Renal cortex interstitium (tissue), 11 donors: ENCODE data around the gene QPCT. TPM values are rescaled to one million over a fixed set of nuclear protein-coding genes. Genes with fewer than 3 reads are reported as not detected.
A peak's percentile ranks its signal among the peaks of the same experiment; 100 is the strongest.

Experiments used
- DNase-seq, 11 donors: peaks; one replicate each; pipeline ENCODE4 v3.0.0-alpha.2; 2013; ENCODE audit warnings: low read depth in 9 of 11, low spot score in 4 of 11; ENCODE audit errors: extremely low read depth in 1 of 11
- polyA plus RNA-seq, 3 donors: library from polyadenylated mRNA; unstranded; fragments of 120-200 nt; gene quantifications; one replicate each; pipeline ENCODE4 v1.2.1, GENCODE V29; 2013; ENCODE audit not compliant: insufficient read length in 3 of 3

Gene QPCT
- polyA plus RNA-seq, 3 donors, result 9.5 to 14.3 (median 14.3) TPM

- no peak for DNase-seq
Observed at GRCh38 chr2:37343537-37344434, 644 bp upstream of the QPCT start.

GRCh38 chr2:37348155-37348554, 3.7 kb downstream of the QPCT start:
- DNase-seq, result no peak

GRCh38 chr2:37349231-37349860, 4.9 kb downstream of the QPCT start:
- DNase-seq, result no peak

GRCh38 chr2:37350034-37350433, 5.6 kb downstream of the QPCT start:
- DNase-seq, result peak in 4 of 11 donors; percentile 33 to 70 (median 50)

- no peak for DNase-seq
Observed at GRCh38 chr2:37354531-37354930, 10.1 kb downstream of the QPCT start.

- no peak for DNase-seq
Observed at GRCh38 chr2:37355735-37356134, 11.3 kb downstream of the QPCT start.

- no peak for DNase-seq
Observed at GRCh38 chr2:37356299-37356698, 11.9 kb downstream of the QPCT start.

- DNase-seq, result no peak
Observed at GRCh38 chr2:37357069-37357468, 12.6 kb downstream of the QPCT start.

- no peak for DNase-seq
Observed at GRCh38 chr2:37357530-37357929, 13.1 kb downstream of the QPCT start.

GRCh38 chr2:37358466-37358865, 14.0 kb downstream of the QPCT start:
- no peak for DNase-seq

GRCh38 chr2:37361216-37361815, 16.9 kb downstream of the QPCT start:
- no peak for DNase-seq

GRCh38 chr2:37361994-37362698, 17.7 kb downstream of the QPCT start:
- no peak for DNase-seq

GRCh38 chr2:37364351-37364750, 19.9 kb downstream of the QPCT start:
- no peak for DNase-seq

GRCh38 chr2:37365669-37366068, 21.2 kb downstream of the QPCT start:
- no peak for DNase-seq

- no peak for DNase-seq
Observed at GRCh38 chr2:37366773-37367172, 22.3 kb downstream of the QPCT start.

GRCh38 chr2:37367310-37367709, 22.9 kb downstream of the QPCT start:
- no peak for DNase-seq

GRCh38 chr2:37367984-37368383, 23.6 kb downstream of the QPCT start:
- no peak for DNase-seq

GRCh38 chr2:37370666-37371065, 26.2 kb downstream of the QPCT start:
- no peak for DNase-seq

- DNase-seq, result no peak
Observed at GRCh38 chr2:37372000-37372399, 27.6 kb downstream of the QPCT start.
